Measurements from ENCODE around the gene SUPT3H. TPM values are rescaled to one million over a fixed set of nuclear protein-coding genes. Genes with fewer than 3 reads are reported as not detected.
A peak's percentile ranks its signal among the peaks of the same experiment; 100 is the strongest.

SUPT3H gene
- total and polyA plus RNA-seq, 12 donors = 2.1 to 6.2 (median 3.5) TPM

DNA sequence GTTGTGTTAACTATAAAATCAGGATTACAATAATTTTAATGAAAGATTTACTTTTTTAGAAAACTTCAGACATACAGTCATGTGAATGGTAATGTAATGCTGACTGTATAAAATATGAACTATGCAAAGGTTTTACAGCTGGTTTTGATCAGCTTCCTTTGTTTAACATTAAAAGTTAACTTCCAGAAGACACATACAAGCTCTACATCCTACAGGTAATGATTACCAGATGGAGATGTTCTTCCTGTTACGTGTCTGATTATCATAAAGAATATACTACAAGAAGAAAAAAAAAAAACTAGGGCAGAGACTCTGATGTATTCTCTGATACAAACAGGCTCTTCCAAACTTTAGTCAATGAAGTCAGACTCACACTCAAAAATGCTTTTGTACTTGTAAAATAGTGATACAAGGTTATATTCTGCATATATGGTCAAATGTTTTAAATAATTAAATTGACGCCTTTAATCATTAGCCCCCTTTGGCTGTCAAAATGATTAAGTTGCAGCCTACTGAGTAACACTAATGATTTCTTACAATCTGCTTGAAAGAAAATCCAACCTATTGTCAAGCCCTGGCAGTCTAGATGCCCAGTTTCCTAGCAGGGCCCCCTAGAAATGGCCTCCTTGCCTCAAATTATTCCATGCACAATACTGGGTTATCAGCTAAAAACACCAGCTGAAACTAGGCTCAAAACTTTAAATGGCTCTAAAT lies 301.4 kb downstream of the SUPT3H start:
- Histone ChIP-seq H3K36me3 (no peaks in the 10 kb centered on the region), H3K27me3 (no peaks in the 10 kb centered on the region), H3K27ac (no peak overlapping the region), H3K4me3 (no peak overlapping the region), H3K9me3 (peaks cover 0 to 21% (median 11%) of the 10 kb centered on the region in 11 donors), H3K4me1 (peaks cover 0 to 14% (median 0%) of the 10 kb centered on the region in 9 donors)
- ATAC-seq (no peak), DNase-seq (no peak)
- TF ChIP-seq, protein P1, sequence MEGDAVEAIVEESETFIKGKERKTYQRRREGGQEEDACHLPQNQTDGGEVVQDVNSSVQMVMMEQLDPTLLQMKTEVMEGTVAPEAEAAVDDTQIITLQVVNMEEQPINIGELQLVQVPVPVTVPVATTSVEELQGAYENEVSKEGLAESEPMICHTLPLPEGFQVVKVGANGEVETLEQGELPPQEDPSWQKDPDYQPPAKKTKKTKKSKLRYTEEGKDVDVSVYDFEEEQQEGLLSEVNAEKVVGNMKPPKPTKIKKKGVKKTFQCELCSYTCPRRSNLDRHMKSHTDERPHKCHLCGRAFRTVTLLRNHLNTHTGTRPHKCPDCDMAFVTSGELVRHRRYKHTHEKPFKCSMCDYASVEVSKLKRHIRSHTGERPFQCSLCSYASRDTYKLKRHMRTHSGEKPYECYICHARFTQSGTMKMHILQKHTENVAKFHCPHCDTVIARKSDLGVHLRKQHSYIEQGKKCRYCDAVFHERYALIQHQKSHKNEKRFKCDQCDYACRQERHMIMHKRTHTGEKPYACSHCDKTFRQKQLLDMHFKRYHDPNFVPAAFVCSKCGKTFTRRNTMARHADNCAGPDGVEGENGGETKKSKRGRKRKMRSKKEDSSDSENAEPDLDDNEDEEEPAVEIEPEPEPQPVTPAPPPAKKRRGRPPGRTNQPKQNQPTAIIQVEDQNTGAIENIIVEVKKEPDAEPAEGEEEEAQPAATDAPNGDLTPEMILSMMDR (IDR thresholded peaks at IDR 0.05) = no peak
- WGBS, 2 donors = 93 to 96% methylated on average over 2 of the region's 2 CpGs
- intact Hi-C loops (cut with DNase I) = no loop called here

DNA sequence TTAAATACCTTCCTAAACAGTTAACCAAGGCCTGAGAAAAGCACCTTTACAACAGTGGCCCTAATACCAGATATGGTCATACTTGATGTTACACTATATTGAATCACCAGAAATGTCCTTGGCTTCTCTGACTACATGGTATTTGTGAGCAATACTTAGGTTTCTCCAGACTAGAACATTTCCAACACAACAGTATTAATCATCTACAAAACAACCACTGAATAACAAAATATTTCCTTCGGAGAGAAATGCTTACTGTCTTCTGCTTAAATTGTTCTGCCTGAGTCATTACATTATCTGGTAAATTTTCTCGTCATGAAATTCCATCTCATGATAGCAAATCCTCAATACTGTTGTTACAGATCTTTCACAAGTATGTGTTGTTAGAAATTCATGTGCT lies 302.5 kb downstream of the SUPT3H start:
- intact Hi-C loops (cut with DNase I) = no loop called here
- 69 to 71% methylated on average over 2 of the region's 2 CpGs for WGBS, 2 donors

DNA sequence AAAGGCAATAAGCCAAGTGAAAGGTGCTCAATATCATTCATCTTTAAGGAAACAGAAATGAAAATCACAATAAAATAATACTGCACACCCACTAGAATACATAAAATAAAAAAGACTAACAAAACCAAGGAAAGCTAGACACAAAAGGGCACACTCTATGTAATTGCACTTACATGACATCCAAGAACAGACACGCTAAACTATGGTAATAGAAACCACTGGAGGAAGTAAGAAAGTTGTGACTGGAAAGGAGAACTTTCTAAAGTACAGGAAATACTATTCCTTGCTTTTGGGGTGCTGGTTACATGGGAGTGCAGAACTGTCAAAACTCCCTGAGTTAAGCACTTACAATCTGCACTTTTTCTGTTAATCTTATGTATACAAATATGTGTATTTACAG lies 303.3 kb downstream of the SUPT3H start:
- no peak for ATAC-seq
- intact Hi-C loops (cut with DNase I) = no loop called here

More for the DNA sequence above, 302.5 kb downstream of the SUPT3H start:
- ATAC-seq = no peak
- no peak for DNase-seq
- TF ChIP-seq, protein P1 (IDR thresholded peaks at IDR 0.05) = no peak
- H3K27me3 ChIP-seq = no peaks in the 10 kb centered on the region
- no peak overlapping the region for H3K27ac ChIP-seq
- H3K36me3 ChIP-seq = no peaks in the 10 kb centered on the region
- peaks cover 0 to 14% (median 0%) of the 10 kb centered on the region in 9 donors for H3K4me1 ChIP-seq
- H3K4me3 ChIP-seq = no peak overlapping the region
- H3K9me3 ChIP-seq = peaks cover 0 to 21% (median 11%) of the 10 kb centered on the region in 11 donors

DNA sequence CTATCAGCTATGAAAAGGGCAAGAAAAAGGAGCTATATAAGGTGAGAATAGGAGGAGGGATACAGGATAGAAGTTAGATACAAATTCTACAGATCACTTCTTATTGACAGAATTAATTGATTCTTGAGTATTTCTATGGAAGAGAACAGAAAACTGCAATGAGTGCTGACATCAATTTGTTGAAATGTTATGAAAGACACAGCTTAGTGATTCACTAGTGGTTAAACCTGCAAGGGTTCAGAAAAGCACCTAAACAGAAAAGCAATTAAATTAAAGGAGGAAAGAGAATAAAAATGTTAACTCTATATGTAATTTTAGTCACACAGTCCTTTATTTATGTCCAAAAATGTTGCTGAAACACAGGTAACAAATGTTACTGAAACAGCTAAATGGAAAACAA lies 304.0 kb downstream of the SUPT3H start:
- peaks cover 0 to 14% (median 0%) of the 10 kb centered on the region in 9 donors for H3K4me1 ChIP-seq
- H3K36me3 ChIP-seq = no peaks in the 10 kb centered on the region
- TF ChIP-seq, protein P1 (IDR thresholded peaks at IDR 0.05) = no peak
- H3K27ac ChIP-seq = no peak overlapping the region
- intact Hi-C loops (cut with DNase I) = no loop called here
- peaks cover 0 to 12% (median 7%) of the 10 kb centered on the region in 11 donors for H3K9me3 ChIP-seq
- ATAC-seq (no peak), DNase-seq (no peak)
- H3K4me3 ChIP-seq = no peak overlapping the region
- no peaks in the 10 kb centered on the region for H3K27me3 ChIP-seq

More for the DNA sequence above, 303.3 kb downstream of the SUPT3H start:
- Histone ChIP-seq H3K4me1 (peaks cover 0 to 14% (median 0%) of the 10 kb centered on the region in 9 donors), H3K27me3 (no peaks in the 10 kb centered on the region), H3K36me3 (no peaks in the 10 kb centered on the region), H3K4me3 (no peak overlapping the region), H3K9me3 (peaks cover 0 to 18% (median 11%) of the 10 kb centered on the region in 11 donors), H3K27ac (peak overlapping the region in 1 of 10 donors; percentile 48)
- 75 to 82% methylated on average over 1 of the region's 1 CpG for WGBS, 2 donors
- DNase-seq = no peak
- TF ChIP-seq, protein P1 (IDR thresholded peaks at IDR 0.05) = no peak

All from heart right ventricle (tissue), 16 donors.